ENCODE data around the gene PTPN14.
"Not testable (repeated sequence)": the region's sequence is repeated elsewhere in the genome, so short reads cannot be mapped to it uniquely, and the experiment has no call there.

The PTPN14 gene

DNA sequence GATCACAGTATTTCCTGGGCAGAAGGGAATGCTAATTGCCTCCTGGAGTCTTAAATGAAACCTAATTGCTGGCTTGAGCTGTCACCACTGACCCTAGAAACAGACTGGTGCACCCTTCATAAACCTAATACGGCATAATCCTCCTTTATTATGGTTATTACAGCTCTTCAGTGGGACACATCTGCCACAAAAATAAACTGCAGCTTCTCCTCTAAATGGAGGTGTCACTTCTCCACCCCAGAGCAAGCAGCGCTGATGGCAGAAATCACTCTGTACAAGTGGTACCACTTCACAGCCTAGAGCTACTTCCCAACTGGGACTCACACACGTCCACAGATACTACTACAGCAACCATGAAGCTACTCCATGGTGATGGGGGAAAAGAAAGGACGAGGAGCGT is 11.1 kb downstream of the PTPN14 start:
- no peak for DNase-seq

DNA sequence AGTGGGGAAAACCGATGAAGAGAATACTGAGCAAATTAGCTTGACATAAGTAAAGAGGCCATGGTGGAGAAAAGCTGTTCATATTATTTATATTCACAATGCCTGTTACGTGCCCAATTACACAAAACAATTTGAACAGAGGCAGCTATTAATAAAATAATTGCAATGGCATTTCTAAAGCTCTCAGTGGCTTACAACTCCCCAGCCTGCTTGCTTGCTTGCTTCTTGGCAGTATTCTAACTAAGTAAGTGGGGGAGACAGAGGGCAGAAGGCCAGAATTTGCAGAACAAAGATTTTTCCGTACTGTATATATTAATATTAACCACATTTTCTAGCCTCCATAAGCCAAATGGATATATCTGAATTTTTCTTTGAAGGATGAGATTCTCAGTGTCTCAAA is 12.9 kb downstream of the PTPN14 start:
- DNase-seq: no peak

DNA sequence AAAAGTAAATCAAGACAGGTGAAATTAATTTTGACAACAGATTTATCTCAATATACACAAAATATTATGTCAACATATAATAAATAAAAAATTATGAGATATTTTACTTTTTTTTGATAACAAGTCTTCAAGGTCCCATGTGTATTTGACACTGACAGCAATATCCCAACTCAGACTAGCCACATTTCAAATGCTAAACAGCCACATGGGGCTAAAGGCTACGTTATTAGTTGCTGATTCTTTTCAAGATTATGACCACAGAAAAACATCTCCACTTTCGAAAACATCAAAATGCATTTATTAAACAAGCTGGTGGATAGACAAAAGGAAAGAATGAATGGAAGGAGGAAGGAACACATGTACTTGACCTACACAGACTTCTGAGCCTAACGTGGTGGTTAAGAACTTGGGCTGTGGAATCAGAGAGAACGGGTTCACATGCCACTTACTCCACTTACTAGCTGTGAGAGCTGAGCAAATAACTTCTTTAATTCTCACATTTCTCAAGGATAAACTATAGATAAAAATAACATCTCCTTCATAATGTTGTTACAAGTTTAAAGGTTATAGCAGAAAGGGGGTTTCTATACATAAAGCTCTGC is 13.4 kb downstream of the PTPN14 start:
- DNase-seq: no peak

DNA sequence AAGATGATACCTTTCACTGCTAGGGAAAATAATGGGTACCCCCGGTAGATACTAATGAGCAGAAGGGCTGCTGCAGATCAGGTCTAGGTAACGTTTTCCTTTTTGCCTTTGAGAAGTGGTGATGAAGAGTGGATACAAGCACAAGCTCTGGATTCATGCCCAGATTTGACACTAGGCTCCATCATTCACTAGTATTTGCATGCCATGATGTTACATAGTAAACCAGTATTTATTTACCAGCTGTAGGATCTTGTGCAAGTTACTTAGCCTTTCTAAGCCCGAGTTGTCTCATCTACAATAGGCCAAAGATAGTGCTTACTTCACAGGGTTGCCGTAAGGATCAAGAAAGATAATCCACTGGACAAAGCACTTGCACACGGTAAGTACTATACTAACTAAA is 14.2 kb downstream of the PTPN14 start:
- DNase-seq: peak; percentile 18

DNA sequence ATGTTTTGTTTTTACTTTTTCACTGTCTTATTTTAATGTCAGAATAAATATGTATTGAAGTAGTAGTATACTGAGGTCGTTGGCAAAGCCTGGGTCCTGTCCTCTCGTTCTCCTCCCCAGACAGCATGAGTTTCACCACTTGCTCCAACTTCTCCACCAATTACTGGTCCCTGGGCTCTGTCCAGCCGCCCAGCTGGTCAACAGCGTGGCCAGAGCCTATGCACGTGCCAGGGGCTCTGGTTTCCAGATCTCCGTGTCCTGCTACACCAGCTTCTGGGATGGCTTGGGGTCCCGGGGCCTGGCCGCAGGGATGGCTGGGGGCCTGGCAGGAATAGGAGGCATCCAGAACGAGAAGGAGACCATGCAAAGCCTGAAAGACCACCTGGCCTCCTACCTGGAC is 19.3 kb downstream of the PTPN14 start:
- no peak for DNase-seq

DNA sequence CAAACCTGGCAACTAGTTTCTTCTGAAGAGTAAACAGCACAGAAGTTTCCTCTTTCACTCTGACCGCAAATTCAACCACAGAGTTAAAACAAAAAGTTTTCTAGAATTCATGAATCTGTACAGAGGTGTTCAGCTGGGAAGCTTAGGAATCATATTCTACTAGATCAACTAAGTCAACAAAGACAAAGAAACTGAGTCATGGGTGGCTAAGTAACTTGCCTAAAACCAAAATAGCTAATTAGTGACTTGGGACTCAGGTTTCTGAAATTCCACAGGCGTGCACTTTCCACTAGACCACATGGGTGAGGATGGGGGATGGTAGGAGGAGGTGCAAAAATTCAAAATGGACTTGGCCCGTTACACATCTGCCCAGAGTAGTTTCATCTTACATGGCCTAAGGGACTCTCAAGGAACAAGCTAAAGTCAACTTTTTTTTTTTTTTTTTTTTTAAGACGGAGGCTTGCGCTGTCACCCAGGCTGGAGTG is 25.8 kb downstream of the PTPN14 start:
- no peak for DNase-seq

DNA sequence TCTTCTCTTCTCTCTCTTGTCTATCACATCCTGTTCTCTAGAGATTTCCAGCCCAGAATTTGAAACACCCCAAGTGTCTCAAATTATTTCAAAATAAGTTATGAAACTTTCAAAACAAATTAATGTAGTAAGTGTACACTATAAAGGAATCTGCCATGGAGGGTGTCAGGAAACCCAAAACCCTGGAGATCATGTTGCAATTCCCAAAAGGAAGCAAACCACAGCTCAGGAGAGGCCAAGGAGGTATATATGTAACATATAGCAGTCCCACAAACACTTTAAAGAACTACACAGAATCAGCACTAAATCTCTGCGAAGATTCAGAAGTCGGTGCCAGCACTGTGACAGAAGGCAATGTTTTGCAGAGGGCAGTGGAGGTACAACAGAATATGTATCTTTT is 26.6 kb downstream of the PTPN14 start:
- DNase-seq: no peak

DNA sequence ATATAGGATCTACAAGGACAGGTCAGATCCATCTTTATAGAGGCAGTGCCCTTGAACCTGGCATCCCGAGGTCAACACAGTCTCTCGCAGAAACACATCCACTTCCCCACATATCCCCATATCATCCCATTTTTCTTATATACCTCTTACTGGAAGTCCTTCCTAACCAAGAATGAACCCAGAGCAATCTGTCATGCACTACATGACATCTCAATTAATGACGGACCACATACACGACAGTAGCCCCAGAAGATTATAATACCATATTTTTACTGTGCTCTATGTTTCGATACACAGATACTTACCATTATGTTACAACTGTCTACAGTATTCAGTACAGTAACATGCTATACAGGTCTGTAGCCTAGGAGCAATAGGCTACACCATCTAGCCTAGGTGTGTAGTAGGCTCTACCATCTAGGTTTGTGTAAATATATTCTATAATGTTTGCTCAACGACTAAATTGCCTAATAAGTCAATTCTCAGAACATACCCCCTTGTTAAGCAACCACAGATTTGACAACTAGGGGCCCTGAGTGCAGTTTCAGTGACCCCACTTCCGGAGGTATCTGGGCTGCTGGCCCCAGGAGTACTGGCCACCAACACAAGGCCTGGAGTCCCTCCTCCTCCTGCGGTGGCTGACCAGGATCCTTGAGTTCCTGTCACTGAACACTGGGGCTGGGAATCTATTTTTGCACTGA is 28.1 kb downstream of the PTPN14 start:
- DNase-seq: no peak

DNA sequence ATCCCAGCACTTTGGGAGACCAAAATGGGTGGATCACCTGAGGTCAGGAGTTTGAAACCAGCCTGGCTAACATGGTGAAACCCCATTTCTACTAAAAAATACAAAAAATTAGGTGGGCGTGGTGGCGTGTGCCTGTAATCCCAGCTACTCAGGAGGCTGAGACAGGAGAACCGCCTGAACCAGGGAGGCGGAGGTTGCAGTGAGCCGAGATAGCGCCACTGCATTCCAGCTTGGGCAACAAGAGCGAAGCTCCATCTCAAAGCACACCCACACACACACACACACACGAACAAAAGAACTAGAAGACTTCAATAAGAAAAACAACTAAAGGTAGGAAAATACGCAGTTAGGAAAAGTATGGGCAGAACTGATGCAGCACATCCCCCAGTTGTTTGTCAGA is 29.9 kb downstream of the PTPN14 start:
- DNase-seq: not testable (repeated sequence)

DNA sequence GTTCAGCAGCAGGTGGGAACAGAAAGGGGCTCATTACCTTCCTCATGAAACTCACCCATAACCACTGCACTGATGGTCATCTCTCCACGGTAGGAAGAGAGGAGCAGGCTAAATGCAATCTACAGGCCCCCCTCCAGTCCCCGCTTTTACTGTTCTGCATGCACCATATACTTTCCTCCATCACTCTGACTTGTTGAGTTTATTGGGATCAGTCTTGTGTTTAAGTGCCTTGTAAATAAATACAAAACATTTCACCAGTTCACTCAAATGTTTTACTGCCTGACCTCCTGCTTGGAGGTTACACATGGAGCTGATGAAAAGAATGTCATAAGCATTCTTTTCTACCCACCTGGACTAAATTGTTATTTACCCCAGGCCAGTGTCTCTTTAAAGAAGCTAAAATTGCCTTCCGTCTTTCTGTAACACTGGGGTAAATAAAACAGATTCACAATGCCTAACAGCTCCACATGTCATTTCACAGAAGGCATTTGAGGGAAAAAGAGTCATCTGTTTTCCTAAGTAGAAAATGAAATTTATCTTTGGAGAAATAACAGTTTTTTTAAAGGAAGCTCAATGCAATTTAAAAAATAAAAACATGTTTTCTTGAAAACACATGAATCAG is 30.7 kb downstream of the PTPN14 start:
- no peak for DNase-seq

DNA sequence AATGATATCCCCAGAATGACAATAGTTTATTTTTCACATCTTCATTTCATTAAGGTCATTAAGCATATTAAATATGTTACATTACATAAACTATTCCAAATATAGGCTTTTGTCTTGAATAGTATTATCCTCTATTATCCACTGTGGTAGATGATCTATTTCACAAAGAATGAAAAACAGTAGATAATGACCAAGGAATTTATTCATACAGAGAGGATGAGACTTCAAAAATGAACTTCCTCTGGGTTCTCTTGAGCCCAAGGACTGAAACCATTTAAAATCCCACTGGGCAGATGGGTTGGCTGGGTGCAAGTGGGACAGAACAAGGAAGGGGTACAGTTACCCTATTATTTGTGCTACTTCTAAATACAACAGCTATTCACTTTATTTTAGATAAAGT is 33.0 kb downstream of the PTPN14 start:
- no peak for DNase-seq

DNA sequence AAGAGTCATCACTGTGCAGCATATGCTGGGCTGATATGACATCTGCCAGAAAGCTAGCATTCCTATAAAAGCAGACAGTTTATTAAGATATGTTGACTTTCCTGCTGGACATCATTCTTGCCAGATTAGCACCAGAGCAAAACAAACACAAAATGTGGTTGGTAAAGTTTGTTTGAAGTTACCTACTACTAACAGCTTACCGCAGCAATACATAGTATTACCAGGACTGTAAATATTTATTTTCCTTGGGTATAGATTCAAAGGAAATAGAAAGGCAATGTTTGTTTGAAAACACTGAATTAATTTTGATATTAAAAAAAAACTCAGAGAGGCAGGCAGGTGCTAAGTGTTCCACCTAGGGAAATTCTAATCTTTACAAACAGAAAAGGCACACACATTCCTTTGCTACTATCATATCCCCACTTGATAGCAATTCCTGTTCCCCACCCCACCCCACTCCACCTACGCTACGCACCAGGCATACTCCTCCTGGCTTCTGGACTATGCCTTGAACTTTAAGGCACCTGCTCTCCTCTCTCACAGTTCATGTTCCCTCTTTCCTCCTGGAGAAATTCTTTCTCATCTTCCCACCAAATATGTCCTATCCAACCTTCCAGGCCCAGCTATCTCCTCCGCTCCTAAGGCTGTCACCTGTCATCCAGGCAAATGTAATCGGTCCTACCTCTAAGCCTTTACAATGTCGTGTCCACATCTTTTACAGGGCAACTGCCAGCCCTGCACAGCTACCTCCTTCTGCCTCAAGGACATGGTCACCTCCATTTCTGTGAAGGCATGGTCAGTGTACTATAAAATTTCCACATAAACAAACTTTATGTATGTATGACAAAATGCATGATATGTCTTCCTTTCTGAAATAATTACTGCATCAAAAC is 34.7 kb downstream of the PTPN14 start:
- no peak for DNase-seq

DNA sequence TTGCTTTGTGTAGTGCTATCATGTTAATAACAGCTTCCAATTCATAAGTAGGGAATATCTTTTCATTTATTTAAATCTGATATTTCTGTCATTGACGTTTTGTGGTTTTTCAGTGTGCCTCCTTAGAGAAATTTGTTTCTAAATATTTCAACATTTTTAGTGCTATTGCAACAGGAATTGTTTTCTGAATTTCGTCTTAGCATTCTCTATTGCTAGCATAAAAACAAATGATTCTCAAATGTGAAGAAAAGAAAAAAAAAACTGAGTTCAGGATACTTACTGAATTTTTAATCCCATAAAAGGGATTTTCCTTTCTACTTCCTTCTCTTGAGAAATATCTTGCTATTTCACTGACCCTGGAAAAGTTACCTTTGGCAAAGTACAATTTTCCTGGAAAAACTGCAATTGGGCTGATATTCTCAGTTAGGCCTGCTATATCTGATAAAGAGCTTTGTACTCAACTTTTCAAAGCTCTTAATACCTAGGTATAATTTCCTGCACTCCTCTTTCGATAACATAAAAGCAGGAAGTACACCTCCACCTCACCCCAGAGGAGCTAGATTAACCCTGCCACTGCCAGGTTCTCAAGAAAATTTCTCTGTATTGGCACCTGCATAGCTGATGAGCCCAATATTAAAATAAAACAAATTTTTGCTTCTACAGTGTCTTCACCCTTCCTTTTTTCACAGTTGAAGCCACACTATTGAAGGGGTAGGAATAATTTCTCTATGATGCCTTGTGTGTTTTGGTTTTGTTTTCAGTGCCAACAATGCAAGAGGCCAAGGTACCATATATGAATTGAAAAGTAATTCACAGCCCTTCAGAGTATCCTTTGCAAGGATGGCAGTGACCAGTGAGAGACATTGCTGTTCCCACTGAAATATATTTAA is 35.6 kb downstream of the PTPN14 start:
- DNase-seq: no peak

DNA sequence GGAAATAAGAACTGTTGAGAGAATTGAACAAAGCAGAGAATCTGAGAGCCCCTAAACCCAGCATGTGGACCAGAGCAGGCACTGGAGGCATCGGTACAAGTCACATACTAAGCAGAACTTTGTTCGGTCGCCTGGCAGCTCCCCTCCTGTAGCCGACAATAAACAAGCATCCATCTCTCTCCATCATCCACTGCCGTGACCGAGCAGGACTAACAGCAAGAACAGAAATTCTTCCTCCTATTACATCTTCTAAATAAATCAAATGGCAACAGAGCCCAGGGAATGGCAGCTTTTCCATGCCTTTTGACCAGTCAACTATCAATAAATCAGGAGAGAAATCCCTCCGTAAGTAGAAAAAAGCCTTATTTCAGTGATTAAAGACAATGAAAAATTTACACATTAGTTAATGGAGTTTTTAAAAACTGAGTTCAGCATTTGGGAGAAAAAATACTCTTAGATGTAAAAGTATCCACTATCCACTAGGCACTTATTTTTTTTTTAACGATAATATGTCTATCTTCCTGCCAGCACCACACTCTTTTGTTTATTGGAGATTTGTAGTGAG is 36.5 kb downstream of the PTPN14 start:
- DNase-seq: no peak

DNA sequence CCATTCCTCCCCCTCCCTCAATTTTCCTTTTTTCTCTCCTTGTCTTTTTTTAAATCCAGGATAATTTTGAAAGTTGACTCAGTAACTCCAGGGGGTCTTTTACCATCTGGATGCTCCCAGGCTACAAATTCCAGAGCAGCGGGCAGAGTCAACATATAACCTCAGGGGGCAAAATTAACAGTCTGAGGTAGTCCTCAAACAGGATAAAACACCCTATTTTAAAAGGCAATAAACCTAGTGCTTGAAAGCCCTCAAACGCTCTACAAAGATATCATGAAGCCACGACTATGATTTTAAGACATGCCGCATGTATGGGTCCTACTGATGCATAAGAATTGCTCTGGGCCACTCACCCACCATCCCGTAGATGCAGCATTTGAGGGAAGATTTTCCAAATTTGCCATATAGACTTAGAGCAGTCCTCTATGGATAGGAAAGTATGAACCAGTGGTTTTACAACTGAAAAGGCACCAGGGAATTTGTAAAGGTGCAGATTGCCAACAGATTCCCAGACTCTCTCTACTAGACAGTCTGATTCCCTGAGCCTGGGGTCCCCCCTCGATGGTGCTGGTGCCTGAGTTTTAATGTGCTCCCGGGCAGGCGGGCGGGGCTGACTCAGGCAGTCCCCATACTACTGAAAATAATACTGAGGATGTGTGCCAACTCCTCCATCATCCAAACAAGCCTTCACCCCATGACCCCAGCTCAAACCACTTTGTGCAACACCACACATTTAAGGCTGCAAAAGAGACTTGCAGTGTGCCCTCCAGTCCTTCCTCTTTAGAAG is 37.2 kb downstream of the PTPN14 start:
- no peak for DNase-seq

DNA sequence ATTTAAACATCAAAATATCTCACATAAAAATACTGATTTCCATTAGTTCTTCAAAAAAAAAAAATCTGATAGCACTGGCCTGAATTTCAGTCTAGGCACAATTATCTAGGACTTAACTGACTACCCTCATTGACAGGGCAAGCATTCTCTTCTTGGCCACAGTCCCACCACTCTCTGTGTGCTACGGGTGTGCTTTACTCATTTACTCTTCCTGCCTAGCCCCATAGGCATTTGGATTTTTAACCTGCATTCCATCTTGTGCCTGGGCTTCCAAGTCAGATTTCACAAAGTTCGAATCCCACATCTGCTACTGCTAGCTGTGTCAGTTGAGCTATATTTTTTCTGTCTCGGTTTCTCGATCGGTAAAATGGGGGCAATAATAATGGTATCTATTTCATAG is 38.0 kb downstream of the PTPN14 start:
- DNase-seq: no peak

DNA sequence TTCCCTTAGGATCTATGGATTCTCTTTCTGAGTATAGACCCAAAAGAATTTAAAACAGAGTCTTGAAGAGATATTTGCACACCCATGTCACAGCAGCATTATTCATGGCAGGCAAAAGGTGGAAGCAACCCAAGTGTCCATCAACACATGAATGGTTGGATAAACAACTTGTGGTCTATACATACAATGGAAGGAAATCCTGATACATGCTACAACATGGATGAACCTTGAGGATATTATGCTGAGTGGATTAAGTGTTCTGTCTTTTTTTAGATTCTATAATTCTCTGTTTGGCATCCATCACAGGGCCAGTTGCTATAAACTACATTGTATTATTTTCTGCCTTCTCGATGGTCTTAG is 39.8 kb downstream of the PTPN14 start:
- DNase-seq: no peak

DNA sequence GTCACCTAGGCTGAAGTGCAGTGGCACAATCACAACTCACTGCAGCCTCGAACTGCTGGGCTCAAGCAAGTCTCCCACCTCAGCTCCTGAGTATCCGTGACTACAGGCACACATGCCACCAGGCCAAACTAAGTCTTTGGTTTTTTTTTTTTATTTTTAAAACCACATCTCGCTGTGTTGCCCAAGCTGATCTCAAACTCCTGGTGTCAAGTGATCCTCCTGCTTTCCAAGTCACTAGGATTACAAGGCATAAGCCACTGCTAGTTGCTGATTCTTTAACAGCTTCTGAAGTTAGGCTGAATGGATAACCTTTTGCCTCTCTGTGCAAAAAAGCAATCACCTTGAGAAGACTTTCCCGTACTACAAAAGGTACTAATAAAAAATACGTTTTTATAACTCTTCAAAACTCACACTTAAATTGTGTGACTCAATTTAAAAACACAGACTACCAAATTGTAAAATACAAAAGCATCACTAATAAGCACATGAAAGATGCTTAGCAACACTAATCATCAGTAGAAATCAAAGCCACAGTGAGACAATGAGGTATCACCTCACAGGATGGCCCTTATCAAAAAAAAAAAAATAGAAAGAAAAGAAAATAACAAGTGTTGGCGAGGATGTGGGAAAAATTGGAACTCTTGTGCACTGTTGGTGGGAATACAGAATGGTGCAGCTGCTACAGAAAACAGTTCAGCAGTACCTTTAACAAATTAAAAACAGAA is 40.3 kb downstream of the PTPN14 start:
- DNase-seq: no peak

DNA sequence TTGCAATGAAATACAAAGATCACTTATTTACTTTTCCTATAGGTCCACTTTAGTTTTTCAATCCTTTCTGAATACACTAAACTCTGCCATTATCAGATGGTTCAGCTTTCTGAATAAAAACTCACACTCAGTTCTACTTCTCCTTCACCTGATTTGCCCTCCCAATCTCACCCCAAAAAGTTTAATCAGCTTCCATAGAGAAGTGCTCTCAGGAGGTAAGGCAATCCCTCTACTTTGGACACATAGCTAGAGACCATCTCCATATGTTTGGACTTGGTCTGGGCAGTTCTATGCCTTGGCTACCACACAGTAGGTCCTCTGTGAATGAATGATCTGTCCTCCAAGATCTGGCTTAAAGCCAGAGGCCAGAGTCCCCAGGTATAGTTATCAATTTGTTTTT is 40.9 kb downstream of the PTPN14 start:
- DNase-seq: no peak

DNA sequence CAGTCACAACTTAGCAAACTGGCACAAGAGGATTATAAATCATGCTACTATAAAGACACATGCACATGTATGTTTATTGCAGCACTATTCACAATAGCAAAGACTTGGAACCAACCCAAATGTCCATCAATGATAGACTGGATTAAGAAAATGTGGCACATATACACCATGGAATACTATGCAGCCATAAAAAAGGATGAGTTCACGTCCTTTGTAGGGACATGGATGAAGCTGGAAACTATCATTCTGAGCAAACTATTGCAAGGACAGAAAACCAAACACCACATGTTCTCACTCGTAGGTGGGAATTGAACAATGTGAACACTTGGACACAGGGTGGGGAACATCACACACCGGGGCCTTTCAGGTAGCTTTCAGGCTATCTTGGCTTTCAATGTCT is 41.8 kb downstream of the PTPN14 start:
- DNase-seq: not testable (repeated sequence)

All from NCI-H1105 (cell line).